ENCODE results near the gene INS.

- TF ChIP-seq CTCF (IDR thresholded peaks at IDR 0.05; ENCODE audit: borderline replicate concordance, extremely low read depth, low read length, poor library complexity, severe bottlenecking) (no peak), EZH2 (IDR thresholded peaks at IDR 0.05; ENCODE audit: borderline replicate concordance, low read depth, low read length, severe bottlenecking) (no peak)
Measured at GRCh38 chr11:2159536-2160413, 1.2 kb downstream of the INS start.

Data from DND-41 (cell line).